DOHH2 (cell line): ENCODE measurements around the gene AKAP10.
A peak's percentile ranks its signal among the peaks of the same experiment; 100 is the strongest.

Source experiments
- H3F3A ChIP-seq: fragments of 200-600 bp; sonication (generic), shearing (Covaris generic); 2 replicates; pipeline ENCODE4 v1.6.0; 2016; ENCODE audit warnings: antibody characterized with exemption, mild to moderate bottlenecking; ENCODE audit not compliant: control insufficient read depth, insufficient read depth
- H3K27ac ChIP-seq: fragments of 200-600 bp; sonication (generic); 2 replicates; pipeline ENCODE4 v1.5.1; 2014; ENCODE audit warnings: low read depth, mild to moderate bottlenecking, low read length, moderate library complexity
- H3K27me3 ChIP-seq: fragments of 200-600 bp; sonication (generic); 2 replicates; pipeline ENCODE4 v1.6.1; 2014; ENCODE audit warnings: mild to moderate bottlenecking, low read length, mixed read lengths; ENCODE audit not compliant: control insufficient read depth
- H3K36me3 ChIP-seq: fragments of 200-600 bp; sonication (generic); 2 replicates; pipeline ENCODE4 v1.6.1; 2014; ENCODE audit warnings: mild to moderate bottlenecking, low read length, moderate library complexity, mixed read lengths; ENCODE audit not compliant: control insufficient read depth
- H3K4me1 ChIP-seq: fragments of 200-600 bp; sonication (generic); 2 replicates; pipeline ENCODE4 v1.6.1; 2014; ENCODE audit warnings: mild to moderate bottlenecking, low read length, mixed read lengths; ENCODE audit not compliant: control insufficient read depth
- H3K4me2 ChIP-seq: fragments of 200-600 bp; sonication (generic); 2 replicates; pipeline ENCODE4 v1.6.0; 2014; ENCODE audit warnings: mild to moderate bottlenecking, low read length, moderate library complexity
- H3K4me3 ChIP-seq: fragments of 200-600 bp; sonication (generic); 2 replicates; pipeline ENCODE4 v1.5.1; 2014; ENCODE audit warnings: mild to moderate bottlenecking, low read length, mixed read lengths
- H3K79me2 ChIP-seq: fragments of 200-600 bp; sonication (generic); 2 replicates; pipeline ENCODE4 v1.6.1; 2014; ENCODE audit warnings: mild to moderate bottlenecking, low read length, mixed read lengths; ENCODE audit not compliant: control insufficient read depth
- H3K9me2 ChIP-seq: fragments of 200-600 bp; sonication (generic); replicated peaks from 2 replicates; pipeline ENCODE4 v1.6.1; 2014; ENCODE audit warnings: mild to moderate bottlenecking, low read length, mixed read lengths; ENCODE audit not compliant: control insufficient read depth
- H3K9me3 ChIP-seq: fragments of 200-600 bp; sonication (generic); 2 replicates; pipeline ENCODE4 v1.6.1; 2014; ENCODE audit warnings: antibody characterized with exemption, low read length, mixed read lengths; ENCODE audit not compliant: control insufficient read depth, insufficient read depth
- H4K20me1 ChIP-seq: fragments of 200-600 bp; sonication (generic); 2 replicates; pipeline ENCODE4 v1.6.0; 2014; ENCODE audit warnings: low read depth, mild to moderate bottlenecking, antibody characterized with exemption, low read length, moderate library complexity; ENCODE audit not compliant: control insufficient read depth, insufficient read depth
- CTCF ChIP-seq: fragments of 200-600 bp; sonication (generic); IDR thresholded peaks from one replicate; pipeline ENCODE4 v1.5.1; 2014; ENCODE audit warnings: antibody characterized with exemption, mild to moderate bottlenecking, low read depth, low read length; ENCODE audit not compliant: poor library complexity, severe bottlenecking
- EZH2phosphoT487 ChIP-seq: fragments of 200-600 bp; sonication (generic); IDR thresholded peaks from 2 replicates; pipeline ENCODE4 v1.6.1; 2017; ENCODE audit warnings: borderline replicate concordance, mild to moderate bottlenecking, antibody characterized with exemption, low read length, moderate library complexity, mixed read lengths

The AKAP10 gene

GRCh38 chr17:19996502-19996901 is 18.9 kb upstream of the AKAP10 start:
- Histone ChIP-seq H3K27me3 (no peaks in the 10 kb centered on the region), H3K9me2 (no peaks in the 10 kb centered on the region), H3K36me3 (no peaks in the 10 kb centered on the region), H3F3A (no peaks in the 10 kb centered on the region), H3K27ac (no peak overlapping the region), H3K79me2 (no peaks in the 10 kb centered on the region), H4K20me1 (no peaks in the 10 kb centered on the region; the same call in 1 of the 2 replicates), H3K4me1 (0 out of 2 replicates have a peak, but pooled peaks cover 2% of the 10 kb centered on the region), H3K4me3 (no peak overlapping the region), H3K9me3 (no peaks in the 10 kb centered on the region), H3K4me2 (no peak overlapping the region)
- TF ChIP-seq EZH2phosphoT487 (no peak), CTCF (no peak)

DNA sequence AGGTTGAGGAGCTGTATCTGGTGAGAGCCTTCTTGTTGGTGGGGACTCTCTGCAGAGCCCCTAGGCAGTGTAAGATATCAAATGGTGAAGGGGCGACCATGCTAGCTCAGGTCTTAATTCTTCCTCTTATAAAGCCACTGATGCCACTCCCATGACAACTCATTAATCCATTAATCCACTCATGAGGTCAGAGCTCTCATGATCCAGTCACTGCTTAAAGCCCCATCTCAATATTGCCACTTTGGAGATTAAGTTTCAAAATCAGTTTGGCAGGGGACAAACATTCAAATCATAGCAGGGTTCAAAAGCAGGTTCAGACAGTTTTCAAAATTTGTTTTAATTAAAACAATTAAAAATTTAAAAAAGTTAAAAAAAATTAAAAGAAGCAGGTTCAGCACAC is 18.5 kb upstream of the AKAP10 start:
- Histone ChIP-seq H3K4me2 (no peak overlapping the region), H3F3A (no peaks in the 10 kb centered on the region), H3K36me3 (no peaks in the 10 kb centered on the region), H3K4me1 (0 out of 2 replicates have a peak, but pooled peaks cover 2% of the 10 kb centered on the region), H3K27ac (no peak overlapping the region), H3K27me3 (no peaks in the 10 kb centered on the region), H3K9me3 (no peaks in the 10 kb centered on the region), H3K79me2 (no peaks in the 10 kb centered on the region), H3K4me3 (no peak overlapping the region), H3K9me2 (no peaks in the 10 kb centered on the region), H4K20me1 (no peaks in the 10 kb centered on the region; the same call in 1 of the 2 replicates)
- no peak for TF ChIP-seq EZH2phosphoT487
- TF ChIP-seq CTCF, result no peak

DNA sequence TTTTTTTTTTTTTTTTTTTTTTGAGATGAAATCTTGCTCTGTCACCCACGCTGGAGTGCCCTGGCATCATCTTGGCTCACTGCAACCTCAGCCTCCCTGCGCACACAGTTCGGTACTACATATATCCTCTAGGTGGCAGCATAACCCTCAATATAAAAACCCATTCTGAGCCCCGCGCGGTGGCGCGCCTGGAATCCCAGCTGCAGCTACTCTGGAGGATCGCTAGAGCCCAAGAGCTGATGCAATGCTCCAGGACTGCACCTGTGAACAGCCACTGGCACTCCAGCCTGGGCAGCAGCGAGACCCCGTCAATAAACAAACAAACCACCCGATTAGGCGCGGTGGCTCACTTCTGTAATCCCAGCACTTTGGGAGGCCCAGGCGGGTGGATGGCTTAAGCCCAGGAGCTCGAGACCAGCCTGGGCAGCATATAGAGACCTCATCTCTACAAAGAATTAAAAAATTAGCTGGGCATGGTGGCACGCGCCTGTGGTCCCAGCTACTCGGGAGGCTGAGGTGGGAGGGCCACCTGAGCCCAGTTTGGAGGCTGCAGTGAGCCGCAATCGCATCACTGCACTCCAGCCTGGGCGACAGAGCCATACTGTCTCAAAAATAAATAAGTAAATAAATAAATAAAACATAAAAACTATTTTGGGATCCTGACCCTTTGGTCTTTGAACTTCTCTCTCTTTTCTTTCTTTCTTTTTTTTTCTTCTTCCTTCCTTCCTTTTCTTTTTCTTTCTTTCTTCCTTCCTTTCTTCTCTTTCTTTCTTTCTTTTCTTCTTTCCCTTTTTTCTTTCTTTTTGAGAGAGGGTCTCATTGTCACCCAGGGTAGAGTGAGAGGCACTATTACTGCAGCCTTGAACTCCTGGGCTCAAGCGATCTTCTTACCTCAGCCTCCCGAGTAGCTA is 15.4 kb upstream of the AKAP10 start:
- Histone ChIP-seq H4K20me1 (no peaks in the 10 kb centered on the region; the same call in 1 of the 2 replicates), H3K4me3 (no peak overlapping the region), H3F3A (no peaks in the 10 kb centered on the region), H3K4me2 (peak overlapping the region; percentile 44; the same call in 1 of the 2 replicates), H3K27me3 (no peaks in the 10 kb centered on the region), H3K36me3 (no peaks in the 10 kb centered on the region), H3K27ac (no peak overlapping the region), H3K9me2 (no peaks in the 10 kb centered on the region), H3K4me1 (0 out of 2 replicates have a peak, but pooled peaks cover 2% of the 10 kb centered on the region), H3K9me3 (no peaks in the 10 kb centered on the region), H3K79me2 (no peaks in the 10 kb centered on the region)
- TF ChIP-seq CTCF, result peak; percentile 64
- no peak for TF ChIP-seq EZH2phosphoT487
